Measurements from ENCODE around the gene PAF1.
A peak's percentile ranks its signal among the peaks of the same experiment; 100 is the strongest.
"Not testable (repeated sequence)": the region's sequence is repeated elsewhere in the genome, so short reads cannot be mapped to it uniquely, and the experiment has no call there.

The PAF1 gene

GRCh38 chr19:39351537-39352064 is 39.3 kb downstream of the PAF1 start:
- DNase-seq (ENCODE audit: low spot score) = no peak

- DNase-seq (ENCODE audit: low spot score) = no peak
Measured at GRCh38 chr19:39350156-39350555, 40.8 kb downstream of the PAF1 start.

DNA sequence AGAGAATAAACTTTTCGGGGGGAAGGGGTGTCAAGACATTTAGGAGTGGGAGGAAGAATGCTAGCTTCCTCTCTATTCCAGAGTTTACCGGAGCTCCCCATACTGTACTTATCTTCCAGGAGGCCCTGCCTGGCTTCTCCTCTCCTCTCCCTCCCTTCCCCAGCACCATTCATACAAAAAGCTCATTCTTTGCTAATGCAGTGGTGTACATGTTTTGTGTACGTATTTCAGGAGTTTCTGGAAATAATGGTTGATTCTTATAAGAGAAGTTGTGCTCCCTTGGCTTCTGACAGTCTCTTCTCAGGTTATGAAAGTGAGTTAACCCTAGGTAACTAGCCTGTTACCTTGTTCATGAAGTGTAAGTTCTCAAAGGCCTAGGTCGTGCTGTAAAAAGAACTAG is 41.6 kb downstream of the PAF1 start:
- peak; percentile 72 for DNase-seq (ENCODE audit: low spot score)

DNA sequence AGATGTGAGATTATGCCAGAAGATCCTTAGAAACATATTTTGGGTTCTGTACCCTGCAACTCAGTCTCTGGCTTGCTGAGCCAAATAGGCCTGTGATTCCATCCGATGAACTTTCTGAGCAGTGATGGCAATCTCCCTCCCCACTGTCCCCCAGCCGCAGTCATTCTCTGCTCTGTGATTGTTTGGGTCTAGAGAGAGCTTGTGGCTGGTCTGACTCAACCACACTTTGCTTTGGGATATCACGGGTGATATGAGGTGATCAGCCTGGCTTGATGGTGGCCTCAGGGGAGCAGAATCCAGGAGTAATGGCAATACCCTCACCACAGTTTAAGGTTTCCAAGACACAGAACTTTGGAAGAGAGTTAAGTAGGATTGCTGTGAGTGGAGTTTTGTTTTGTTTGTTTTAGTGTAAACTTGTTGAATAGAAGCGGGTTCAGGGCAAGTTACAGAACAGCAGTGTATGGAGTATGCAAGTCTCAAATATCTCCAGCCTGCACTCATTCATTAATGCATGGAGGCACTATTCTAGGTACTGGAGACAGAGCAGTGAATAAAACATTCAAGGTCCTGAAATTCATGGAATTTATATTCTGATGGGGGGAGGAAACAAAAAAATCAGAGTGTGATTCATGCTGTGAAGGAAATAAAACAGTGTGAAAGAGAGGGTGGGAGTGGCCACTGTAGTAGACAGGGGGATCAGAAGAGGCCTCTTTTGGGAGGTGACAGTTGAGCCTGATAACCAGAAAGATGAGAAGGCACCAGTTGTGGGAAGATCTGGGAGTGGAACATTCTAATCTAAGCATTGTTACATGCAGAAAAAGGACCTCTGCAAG is 43.4 kb downstream of the PAF1 start:
- no peak for DNase-seq (ENCODE audit: low spot score)

GRCh38 chr19:39345956-39346355 is 45.0 kb downstream of the PAF1 start:
- no peak for DNase-seq (ENCODE audit: low spot score)

DNA sequence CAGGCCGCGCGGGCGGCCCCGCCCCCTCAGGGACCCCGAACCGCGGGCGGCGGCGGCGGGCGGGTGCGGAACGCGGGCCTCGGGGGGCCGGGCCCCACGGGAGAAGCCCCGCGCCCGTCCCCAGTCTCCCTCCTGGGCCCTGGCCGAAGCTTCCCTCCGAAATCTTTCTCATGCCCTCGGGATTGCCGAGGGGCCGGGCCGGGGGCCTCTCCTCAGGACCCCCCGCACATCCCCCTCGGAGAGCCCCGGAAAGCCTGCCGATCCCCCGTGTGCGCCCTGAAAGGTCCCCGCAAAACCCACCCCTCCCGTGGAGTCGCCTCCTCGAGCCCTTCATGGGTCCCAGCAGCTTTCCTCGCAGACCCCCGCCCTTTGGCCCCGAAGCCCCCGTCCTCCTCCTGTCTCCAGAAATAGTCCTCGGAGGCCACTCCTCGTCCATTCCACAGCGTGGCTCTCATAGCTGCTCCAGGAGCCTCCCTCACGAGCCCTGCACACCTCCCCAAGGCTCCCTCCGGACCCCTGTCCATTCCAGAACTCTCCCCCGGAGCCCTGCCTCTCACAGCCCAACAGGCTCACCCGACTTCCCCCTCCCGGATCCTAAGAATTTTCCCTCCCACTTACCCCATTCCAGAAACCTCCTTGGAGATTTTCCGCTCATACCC is 48.1 kb downstream of the PAF1 start:
- no peak for DNase-seq (ENCODE audit: low spot score)

DNA sequence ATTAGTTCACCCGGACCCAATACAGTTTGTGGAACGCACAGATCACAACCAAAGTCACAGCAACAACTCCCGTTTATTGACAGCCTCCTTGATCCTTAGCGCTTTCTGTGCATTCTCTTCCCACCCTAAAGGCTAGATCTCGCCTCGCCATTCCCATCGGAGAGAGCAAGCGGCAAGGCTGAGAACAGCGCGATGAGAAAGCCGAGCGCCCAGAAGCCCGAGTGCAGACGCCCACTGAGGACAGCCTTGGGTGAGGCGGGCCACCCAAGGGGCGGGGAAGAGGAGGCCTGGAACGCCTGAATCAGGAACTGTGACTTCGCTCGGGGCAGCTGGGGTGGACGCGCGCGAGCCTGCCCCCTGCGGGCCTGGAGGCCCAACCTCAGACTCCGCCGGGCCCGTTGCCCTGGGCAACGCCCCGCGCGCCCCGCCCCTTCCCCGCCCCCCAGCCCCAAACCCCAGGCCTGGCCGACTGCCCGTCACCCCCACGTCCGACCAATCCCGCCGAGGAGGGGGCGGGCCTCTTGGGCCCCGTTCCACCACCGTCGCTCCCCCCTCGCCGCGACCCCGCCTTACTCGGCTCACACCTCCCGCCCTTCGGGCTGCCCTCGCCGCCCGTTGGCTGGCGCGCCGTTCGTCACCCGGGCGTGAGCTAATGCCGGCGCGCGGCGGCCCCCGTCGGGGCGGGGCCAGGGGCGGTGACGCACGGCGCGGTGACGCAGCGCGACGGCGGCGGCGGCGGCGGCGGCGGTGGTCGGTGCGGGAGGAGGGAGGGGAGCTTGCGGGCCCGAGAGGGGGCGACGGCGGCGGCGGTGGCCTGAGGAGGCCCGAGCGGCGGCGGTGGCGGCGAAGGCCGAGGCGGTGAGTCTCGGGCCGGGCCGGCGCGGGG is 48.9 kb downstream of the PAF1 start, which contains the start of gene SAMD4B:
SAMD4B (plus strand) TSS at position 703 of the 886 bp plus-strand sequence. CDS start 14,473 bp downstream, outside the sequence.
- DNase-seq (ENCODE audit: low spot score) = peak; percentile 98

GRCh38 chr19:39341129-39341718 is 49.7 kb downstream of the PAF1 start:
- DNase-seq (ENCODE audit: low spot score) = no peak

GRCh38 chr19:39340156-39340555 is 50.8 kb downstream of the PAF1 start:
- DNase-seq (ENCODE audit: low spot score) = not testable (repeated sequence)

- no peak for DNase-seq (ENCODE audit: low spot score)
Measured at GRCh38 chr19:39339674-39340073, 51.2 kb downstream of the PAF1 start.

GRCh38 chr19:39336483-39336882 is 54.4 kb downstream of the PAF1 start:
- DNase-seq (ENCODE audit: low spot score) = no peak
